Brain microvascular endothelial cell (primary cell): ENCODE results near the gene OPTC.

Experiments used
- DNase-seq: peaks from one replicate; pipeline ENCODE4 v3.0.0-alpha.2; 2020
- H3K27ac ChIP-seq: fragments of 250-450 bp; sonication (Bioruptor Pico); 2 replicates; pipeline ENCODE4 v1.5.1; 2020; ENCODE audit warnings: mild to moderate bottlenecking, moderate library complexity
- H3K27me3 ChIP-seq: fragments of 250-450 bp; sonication (Bioruptor Pico); replicated peaks from 2 replicates; pipeline ENCODE4 v1.5.1; 2020; ENCODE audit warnings: mild to moderate bottlenecking
- H3K36me3 ChIP-seq: fragments of 250-450 bp; sonication (Bioruptor Pico); replicated peaks from 2 replicates; pipeline ENCODE4 v1.5.1; 2020; ENCODE audit warnings: mild to moderate bottlenecking
- H3K4me3 ChIP-seq: 2 replicates; pipeline ENCODE4 v1.5.1; 2011; ENCODE audit warnings: low read depth, mild to moderate bottlenecking, control low read depth, low read length, moderate library complexity
- CTCF ChIP-seq: IDR thresholded peaks from 2 replicates; pipeline ENCODE4 v1.5.1; 2011; ENCODE audit warnings: low read depth, mild to moderate bottlenecking, moderate library complexity, low read length, control low read depth, inconsistent platforms; ENCODE audit errors: missing control alignments
- in situ Hi-C: cut with HindIII; loops from 2 replicates; pipeline ENCODE4 v1.10.0; 2017; ENCODE audit warnings: low sequenced_read_pairs, low pct_ligation_motif_present

Gene OPTC

GRCh38 chr1:203524152-203524551 lies 30.2 kb downstream of the OPTC start:
- in situ Hi-C loops = loop anchor here (25.0 kb wide), 1 partner anchor 188 kb away; no protein-coding TSS in a partner anchor
- no peak for DNase-seq
- H3K27me3 ChIP-seq = no peaks in the 10 kb centered on the region

GRCh38 chr1:203524824-203525223 lies 30.9 kb downstream of the OPTC start:
- no peak for TF ChIP-seq CTCF
- H3K27me3 ChIP-seq = no peaks in the 10 kb centered on the region
- H3K4me3 ChIP-seq = no peak overlapping the region
- H3K36me3 ChIP-seq = no peaks in the 10 kb centered on the region
- in situ Hi-C loops = loop anchor here (25.0 kb wide), 1 partner anchor 187 kb away; no protein-coding TSS in a partner anchor
- DNase-seq = no peak
- H3K27ac ChIP-seq = no peak overlapping the region

More at GRCh38 chr1:203524152-203524551, 30.2 kb downstream of the OPTC start:
- H3K36me3 ChIP-seq = no peaks in the 10 kb centered on the region
- H3K4me3 ChIP-seq = no peak overlapping the region
- no peak for TF ChIP-seq CTCF
- H3K27ac ChIP-seq = no peak overlapping the region

- Histone ChIP-seq H3K36me3 (no peaks in the 10 kb centered on the region), H3K27ac (no peak overlapping the region), H3K27me3 (no peaks in the 10 kb centered on the region), H3K4me3 (no peak overlapping the region)
- TF ChIP-seq CTCF = no peak
- DNase-seq = no peak
- in situ Hi-C loops = no loop called here
Measured at GRCh38 chr1:203525685-203526084, 31.7 kb downstream of the OPTC start.

- Histone ChIP-seq H3K36me3 (no peaks in the 10 kb centered on the region), H3K27ac (no peak overlapping the region), H3K4me3 (no peak overlapping the region), H3K27me3 (no peaks in the 10 kb centered on the region)
- DNase-seq = no peak
- in situ Hi-C loops = no loop called here
- TF ChIP-seq CTCF = no peak
Measured at GRCh38 chr1:203526130-203526529, 32.2 kb downstream of the OPTC start.

GRCh38 chr1:203526572-203526971 lies 32.6 kb downstream of the OPTC start:
- Histone ChIP-seq H3K27me3 (no peaks in the 10 kb centered on the region), H3K4me3 (no peak overlapping the region), H3K27ac (no peak overlapping the region), H3K36me3 (no peaks in the 10 kb centered on the region)
- no peak for TF ChIP-seq CTCF
- in situ Hi-C loops = no loop called here
- DNase-seq = no peak

GRCh38 chr1:203527013-203527412 lies 33.1 kb downstream of the OPTC start:
- H3K27ac ChIP-seq = no peak overlapping the region
- no peaks in the 10 kb centered on the region for H3K27me3 ChIP-seq
- no peak for DNase-seq
- H3K36me3 ChIP-seq = no peaks in the 10 kb centered on the region
- no peak for TF ChIP-seq CTCF
- in situ Hi-C loops = no loop called here
- no peak overlapping the region for H3K4me3 ChIP-seq
